Upper lobe of right lung (tissue), 1 donor: Measurements from ENCODE around the gene SHB. TPM values are rescaled to one million over a fixed set of nuclear protein-coding genes. Genes with fewer than 3 reads are reported as not detected.

Experiments used
- ATAC-seq: fragments of 200-7000 bp; cut with Tn5 transposase; one replicate; pipeline ENCODE4 v1.9.1; 2020; ENCODE audit warnings: mild to moderate bottlenecking, moderate library complexity
- DNase-seq: peaks from one replicate; pipeline ENCODE4 v3.0.0-alpha.2; 2020
- H3K27ac ChIP-seq: fragments of 200-600 bp; one replicate; pipeline ENCODE4 v1.8.0; 2022
- H3K27me3 ChIP-seq: fragments of 200-600 bp; one replicate; pipeline ENCODE4 v1.8.0; 2022; ENCODE audit warnings: mild to moderate bottlenecking
- H3K36me3 ChIP-seq: fragments of 200-600 bp; one replicate; pipeline ENCODE4 v1.8.0; 2022
- H3K4me1 ChIP-seq: fragments of 200-600 bp; one replicate; pipeline ENCODE4 v1.8.0; 2022
- H3K4me3 ChIP-seq: fragments of 200-600 bp; one replicate; pipeline ENCODE4 v1.8.0; 2022; ENCODE audit warnings: mild to moderate bottlenecking
- H3K9me3 ChIP-seq: fragments of 200-600 bp; one replicate; pipeline ENCODE4 v1.8.0; 2022
- CTCF ChIP-seq: fragments of 200-600 bp; IDR thresholded peaks from one replicate; pipeline ENCODE4 v1.8.0; 2022; ENCODE audit warnings: antibody characterized with exemption
- intact Hi-C: fragments of 100-400 bp; cut with DNase I; formaldehyde crosslinking; loops from one replicate; pipeline ENCODE4 v1.11.0; 2022
- total RNA-seq: library from RNA; stranded (reverse); fragmentation: NEBNext Ultra II Directional; extraction: Animal tissue kit (Norgen Biotek cat#: 25700); gene quantifications from one replicate; pipeline ENCODE4 v1.2.1, GENCODE V29; 2021
- donor health status: DM: no; HTN: yes; CAD: no; lungs with severe emphysema.

SHB gene
- total RNA-seq, 1 donor from 2014 or later: 33.4 TPM

- DNase-seq (no peak), ATAC-seq (peak; percentile 29)
- Histone ChIP-seq H3K9me3 (no peaks in the 10 kb centered on the region), H3K4me3 (no peak overlapping the region), H3K27ac (peak overlapping the region; percentile 36), H3K27me3 (no peaks in the 10 kb centered on the region), H3K4me1 (peaks cover 38% of the 10 kb centered on the region), H3K36me3 (no peaks in the 10 kb centered on the region)
- intact Hi-C loops: no loop called here
- TF ChIP-seq CTCF: no peak
These were observed 29.7 kb downstream of the SHB start for GRCh38 chr9:38039090-38039906.

- no peaks in the 10 kb centered on the region for H3K36me3 ChIP-seq
- H3K4me3 ChIP-seq: no peak overlapping the region
- H3K9me3 ChIP-seq: no peaks in the 10 kb centered on the region
- DNase-seq (no peak), ATAC-seq (no peak)
- intact Hi-C loops: no loop called here
- H3K27me3 ChIP-seq: no peaks in the 10 kb centered on the region
- H3K4me1 ChIP-seq: peaks cover 38% of the 10 kb centered on the region
- H3K27ac ChIP-seq: no peak overlapping the region
- TF ChIP-seq CTCF: no peak
These were observed 30.5 kb downstream of the SHB start for GRCh38 chr9:38038307-38039089.

- H3K9me3 ChIP-seq: no peaks in the 10 kb centered on the region
- DNase-seq (no peak), ATAC-seq (no peak)
- H3K4me1 ChIP-seq: peaks cover 42% of the 10 kb centered on the region
- H3K4me3 ChIP-seq: no peak overlapping the region
- no peak overlapping the region for H3K27ac ChIP-seq
- no peaks in the 10 kb centered on the region for H3K27me3 ChIP-seq
- no peaks in the 10 kb centered on the region for H3K36me3 ChIP-seq
- intact Hi-C loops: no loop called here
- no peak for TF ChIP-seq CTCF
These were observed 31.1 kb downstream of the SHB start for GRCh38 chr9:38037981-38038306.

- no peak for TF ChIP-seq CTCF
- Histone ChIP-seq H3K9me3 (no peaks in the 10 kb centered on the region), H3K4me3 (no peak overlapping the region), H3K27ac (no peak overlapping the region), H3K27me3 (no peaks in the 10 kb centered on the region), H3K4me1 (peaks cover 45% of the 10 kb centered on the region), H3K36me3 (no peaks in the 10 kb centered on the region)
- intact Hi-C loops: no loop called here
- DNase-seq: peak; percentile 74
- ATAC-seq: peak; percentile 25
These were observed 32.5 kb downstream of the SHB start for GRCh38 chr9:38036359-38037084.

- H3K4me1 ChIP-seq: peaks cover 47% of the 10 kb centered on the region
- intact Hi-C loops: no loop called here
These were observed 33.2 kb downstream of the SHB start for GRCh38 chr9:38035873-38036272.

More at GRCh38 chr9:38035873-38036272, 33.2 kb downstream of the SHB start:
- no peaks in the 10 kb centered on the region for H3K9me3 ChIP-seq
- DNase-seq (no peak), ATAC-seq (no peak)
- no peaks in the 10 kb centered on the region for H3K36me3 ChIP-seq
- no peak for TF ChIP-seq CTCF
- H3K4me3 ChIP-seq: no peak overlapping the region
- no peaks in the 10 kb centered on the region for H3K27me3 ChIP-seq
- H3K27ac ChIP-seq: no peak overlapping the region
